NOMO-1 treated with dmso at 0.1 percent for 144 hours (cell line): ENCODE measurements around the gene PLPPR5.
"Not testable (repeated sequence)": the region's sequence is repeated elsewhere in the genome, so short reads cannot be mapped to it uniquely, and the experiment has no call there.

Experiments used
- DNase-seq: peaks from one replicate; lab custom pipeline; 2025; ENCODE audit not compliant: unreplicated experiment; lab: John Stamatoyannopoulos, UW

PLPPR5 gene

DNA sequence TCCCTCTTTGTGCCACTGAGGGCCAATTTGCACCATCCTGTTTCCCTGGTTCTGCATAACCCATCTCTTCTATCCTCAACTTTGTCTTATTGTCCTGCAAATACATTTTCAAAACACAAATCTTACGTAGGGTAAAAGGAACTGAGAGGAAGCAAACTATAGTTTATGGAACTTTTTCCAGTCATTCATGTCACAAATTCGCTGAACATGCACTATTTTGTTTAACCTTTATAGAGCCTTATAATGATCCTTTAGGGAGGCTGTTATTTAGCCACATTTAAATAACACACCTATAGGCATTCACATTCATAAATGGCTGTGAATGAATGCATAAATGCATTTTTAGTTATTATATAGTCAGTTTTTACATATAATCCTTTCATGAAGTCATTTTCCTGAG, 85.0 kb downstream of the PLPPR5 start:
- DNase-seq, result no peak

GRCh38 chr1:98919211-98919610, 85.5 kb downstream of the PLPPR5 start:
- DNase-seq, result no peak

GRCh38 chr1:98914547-98914946, 90.1 kb downstream of the PLPPR5 start:
- no peak for DNase-seq

- no peak for DNase-seq
Measured at GRCh38 chr1:98910827-98911226, 93.8 kb downstream of the PLPPR5 start.

DNA sequence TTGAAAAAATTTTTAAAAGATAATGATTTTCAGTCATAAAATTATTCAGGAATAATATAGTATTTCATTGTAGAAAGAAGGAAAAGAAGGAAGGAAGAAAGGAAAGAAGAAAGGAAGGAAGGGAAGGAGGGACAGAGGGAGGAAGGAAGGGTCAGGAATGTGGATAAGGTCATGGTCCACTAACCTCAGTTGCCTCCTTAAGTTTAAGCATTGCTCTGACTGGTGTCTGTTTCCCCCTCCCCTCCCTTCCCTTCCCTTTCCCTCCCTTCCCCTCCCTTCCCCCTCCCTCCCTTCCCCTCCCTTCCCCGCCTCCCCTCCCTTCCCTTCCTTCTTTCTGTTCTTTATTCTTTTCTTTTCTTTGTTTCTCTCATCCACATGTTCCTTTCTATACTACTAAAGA, 95.7 kb downstream of the PLPPR5 start:
- DNase-seq, result no peak

DNA sequence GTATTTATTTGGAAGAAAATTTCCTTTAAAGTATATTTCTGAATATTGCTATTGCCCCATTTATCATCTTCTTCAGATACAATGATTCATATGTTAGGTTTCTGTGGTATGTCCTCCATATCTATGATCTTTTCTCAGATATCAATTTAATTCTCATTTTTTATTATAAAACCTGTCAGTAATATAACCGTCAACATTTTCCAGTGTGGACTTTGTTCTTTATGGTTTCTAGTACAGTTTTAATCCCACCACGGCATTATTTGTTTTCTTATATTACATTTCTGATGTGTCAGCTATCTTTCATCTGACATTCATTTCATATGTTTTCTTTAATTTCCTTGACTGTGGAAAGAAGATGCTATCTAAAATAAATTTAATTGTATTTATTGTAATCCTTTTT, 97.9 kb downstream of the PLPPR5 start:
- DNase-seq, result no peak

- no peak for DNase-seq
Measured at GRCh38 chr1:98906361-98906760, 98.3 kb downstream of the PLPPR5 start.

- DNase-seq, result no peak
Measured at GRCh38 chr1:98904684-98905083, 100.0 kb downstream of the PLPPR5 start.

- DNase-seq, result no peak
Measured at GRCh38 chr1:98903726-98904125, 100.9 kb downstream of the PLPPR5 start.

DNA sequence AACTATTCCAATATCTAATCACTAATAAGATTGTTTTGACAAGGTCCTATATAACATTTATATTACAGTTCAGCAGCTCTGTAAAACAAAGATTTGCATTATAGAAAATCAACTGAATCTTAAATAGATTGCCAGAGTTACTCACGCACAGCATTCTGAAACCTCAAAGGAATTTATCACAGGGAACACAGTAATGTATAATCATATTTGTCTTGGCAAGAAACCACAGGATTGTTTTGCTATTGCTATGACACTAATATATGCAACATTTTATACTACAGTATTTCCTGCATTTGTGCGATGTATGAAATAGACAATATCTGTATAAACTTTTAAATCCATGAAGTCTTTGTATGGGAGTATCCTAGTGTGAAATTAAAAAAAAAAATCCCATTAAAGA, 101.4 kb downstream of the PLPPR5 start:
- DNase-seq, result no peak

DNA sequence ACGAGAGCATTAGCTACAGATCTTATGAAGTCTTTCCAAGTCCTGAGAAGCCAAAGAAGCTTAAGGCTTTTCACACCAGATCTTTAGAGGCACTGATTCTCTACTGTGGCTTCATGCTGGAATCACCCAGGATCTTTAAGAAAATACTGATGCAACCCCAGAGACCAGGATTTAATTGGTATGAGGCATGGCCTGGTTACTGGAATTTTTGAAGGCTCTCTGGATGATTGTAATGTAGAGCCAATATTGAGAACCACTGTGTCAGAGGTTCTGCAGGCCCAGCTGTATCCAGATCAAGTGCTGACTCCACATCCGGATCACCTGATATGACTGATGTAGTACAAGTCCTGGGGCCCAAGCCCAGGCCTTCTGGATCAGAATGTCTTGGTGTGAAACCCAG, 105.7 kb downstream of the PLPPR5 start:
- DNase-seq, result no peak

- DNase-seq, result no peak
Measured at GRCh38 chr1:98897479-98897878, 107.2 kb downstream of the PLPPR5 start.

DNA sequence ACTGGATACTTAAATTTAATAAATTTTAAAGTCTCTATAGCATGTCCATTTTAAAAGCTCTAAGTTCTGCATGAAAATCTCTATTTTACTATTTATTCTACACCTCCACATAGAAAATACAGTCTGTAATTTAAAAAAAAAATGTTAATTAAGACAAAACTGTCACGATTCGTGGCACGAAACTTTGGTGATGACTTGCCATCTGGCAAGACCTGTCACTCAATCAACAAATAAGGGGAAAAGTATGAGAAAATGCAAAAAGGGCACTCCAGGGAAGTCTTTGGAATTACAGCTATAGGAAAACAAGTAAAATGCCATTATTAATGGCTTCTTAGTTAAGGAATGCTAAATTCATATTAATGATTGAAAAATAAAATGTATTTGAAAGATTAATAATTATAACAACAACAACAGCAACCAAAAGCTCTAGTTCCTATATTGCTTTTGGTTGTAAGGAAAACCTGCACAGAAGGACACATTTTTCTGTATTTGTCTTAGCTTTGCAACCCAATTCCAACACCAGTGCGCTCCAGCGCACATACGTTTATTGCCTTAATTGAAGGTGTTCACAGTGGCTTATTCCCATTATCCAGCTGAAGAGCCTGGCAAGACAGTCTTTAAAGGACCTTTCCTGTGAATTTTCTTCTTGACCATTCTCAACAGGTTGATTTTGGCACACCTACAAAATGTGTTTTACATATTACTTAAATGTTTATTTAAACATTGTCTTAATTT, 107.8 kb downstream of the PLPPR5 start:
- DNase-seq, result no peak

DNA sequence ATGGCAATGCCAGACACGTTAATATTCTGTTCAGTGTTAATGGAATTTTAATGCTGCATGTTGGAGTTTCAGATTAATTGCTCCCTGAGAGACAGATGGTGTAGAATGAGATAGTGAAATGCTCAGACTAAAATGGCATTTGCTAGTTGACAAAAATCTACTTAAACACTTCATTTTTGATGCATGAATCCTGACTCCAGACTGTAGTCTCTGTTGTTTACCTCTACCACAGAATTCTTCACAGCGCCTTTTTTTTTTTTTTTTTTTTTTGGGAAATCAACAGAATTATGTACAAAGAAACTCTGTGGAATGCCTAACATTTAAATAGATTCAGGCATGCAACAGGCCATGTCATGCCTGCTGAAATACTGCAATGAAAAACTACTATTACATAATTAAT, 111.3 kb downstream of the PLPPR5 start:
- DNase-seq, result no peak

GRCh38 chr1:98888869-98889268, 115.8 kb downstream of the PLPPR5 start:
- DNase-seq, result no peak

GRCh38 chr1:98887507-98887906, 117.2 kb downstream of the PLPPR5 start:
- DNase-seq, result no peak

GRCh38 chr1:98884864-98885263, 119.8 kb downstream of the PLPPR5 start:
- no peak for DNase-seq

GRCh38 chr1:98881901-98882300, 122.8 kb downstream of the PLPPR5 start:
- DNase-seq, result no peak

- DNase-seq, result not testable (repeated sequence)
Measured at GRCh38 chr1:98881234-98881633, 123.4 kb downstream of the PLPPR5 start.

- no peak for DNase-seq
Measured at GRCh38 chr1:98874828-98875227, 129.8 kb downstream of the PLPPR5 start.

GRCh38 chr1:98870959-98871903, 133.4 kb downstream of the PLPPR5 start:
- DNase-seq, result peak; percentile 86

DNA sequence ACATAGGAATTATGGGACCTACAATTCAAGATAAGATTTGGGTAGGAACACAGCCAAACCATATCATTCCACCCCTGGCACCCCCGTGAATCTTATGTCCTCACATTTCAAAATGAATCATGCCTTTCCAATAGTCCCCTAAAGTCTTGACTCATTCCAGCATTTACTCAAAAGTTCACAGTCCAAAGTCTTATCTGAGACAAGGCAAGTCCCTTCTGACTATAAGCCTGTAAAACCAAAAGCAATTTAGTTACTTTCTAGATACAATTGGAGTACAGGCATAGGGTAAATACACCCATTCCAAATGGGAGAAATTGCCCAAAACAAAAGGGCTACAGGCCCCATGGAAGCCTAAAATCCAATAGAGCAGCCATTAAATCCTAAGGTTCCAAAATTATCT, 138.9 kb downstream of the PLPPR5 start:
- no peak for DNase-seq
